Measurements from ENCODE around the gene ZNF385D. TPM values are rescaled to one million over a fixed set of nuclear protein-coding genes. Genes with fewer than 3 reads are reported as not detected.

Gene ZNF385D
- total RNA-seq, 2 experiments from 2014 or later: not detected

GRCh38 chr3:21691036-21691435 is 60.0 kb downstream of the ZNF385D start:
- DNase-seq: no peak
- no peak for ATAC-seq (ENCODE audit: low read depth)
- Mint-ChIP-seq H3K9me3 (peaks cover 5% of the 10 kb centered on the region), H3K36me3 (no peaks in the 10 kb centered on the region), H3K4me1 (no peaks in the 10 kb centered on the region), H3K4me3 (no peak overlapping the region), H3K27ac (no peak overlapping the region), H3K27me3 (no peaks in the 10 kb centered on the region)
- POLR2A ChIA-PET: no interaction called here

- Mint-ChIP-seq H3K4me3 (no peak overlapping the region), H3K36me3 (no peaks in the 10 kb centered on the region), H3K4me1 (no peaks in the 10 kb centered on the region), H3K27me3 (no peaks in the 10 kb centered on the region), H3K27ac (no peak overlapping the region), H3K9me3 (peaks cover 1% of the 10 kb centered on the region)
- DNase-seq (no peak), ATAC-seq (ENCODE audit: low read depth) (no peak)
- POLR2A ChIA-PET: no interaction called here
Observed at GRCh38 chr3:21682206-21682605, 68.8 kb downstream of the ZNF385D start.

- H3K36me3 Mint-ChIP-seq: no peaks in the 10 kb centered on the region
- H3K27ac Mint-ChIP-seq: no peak overlapping the region
- POLR2A ChIA-PET: no interaction called here
- H3K4me3 Mint-ChIP-seq: no peak overlapping the region
- H3K27me3 Mint-ChIP-seq: no peaks in the 10 kb centered on the region
- ATAC-seq (ENCODE audit: low read depth) (no peak), DNase-seq (no peak)
- H3K4me1 Mint-ChIP-seq: no peaks in the 10 kb centered on the region
- no peaks in the 10 kb centered on the region for H3K9me3 Mint-ChIP-seq
Observed at GRCh38 chr3:21673393-21673792, 77.6 kb downstream of the ZNF385D start.

- Mint-ChIP-seq H3K27ac (no peak overlapping the region), H3K4me3 (no peak overlapping the region), H3K4me1 (no peaks in the 10 kb centered on the region), H3K9me3 (no peaks in the 10 kb centered on the region), H3K36me3 (no peaks in the 10 kb centered on the region), H3K27me3 (no peaks in the 10 kb centered on the region)
- ATAC-seq (ENCODE audit: low read depth) (no peak), DNase-seq (no peak)
- POLR2A ChIA-PET: no interaction called here
Observed at GRCh38 chr3:21672303-21672702, 78.7 kb downstream of the ZNF385D start.

- DNase-seq (no peak), ATAC-seq (ENCODE audit: low read depth) (no peak)
- H3K36me3 Mint-ChIP-seq: no peaks in the 10 kb centered on the region
- POLR2A ChIA-PET: no interaction called here
- no peaks in the 10 kb centered on the region for H3K9me3 Mint-ChIP-seq
- no peak overlapping the region for H3K4me3 Mint-ChIP-seq
- H3K4me1 Mint-ChIP-seq: no peaks in the 10 kb centered on the region
- H3K27me3 Mint-ChIP-seq: no peaks in the 10 kb centered on the region
- no peak overlapping the region for H3K27ac Mint-ChIP-seq
Observed at GRCh38 chr3:21670386-21670785, 80.6 kb downstream of the ZNF385D start.

GRCh38 chr3:21668012-21668411 is 83.0 kb downstream of the ZNF385D start:
- H3K27me3 Mint-ChIP-seq: no peaks in the 10 kb centered on the region
- no peak for DNase-seq
- ATAC-seq (ENCODE audit: low read depth): no peak
- no peaks in the 10 kb centered on the region for H3K9me3 Mint-ChIP-seq
- H3K4me3 Mint-ChIP-seq: no peak overlapping the region
- no peaks in the 10 kb centered on the region for H3K36me3 Mint-ChIP-seq
- no peaks in the 10 kb centered on the region for H3K4me1 Mint-ChIP-seq
- no peak overlapping the region for H3K27ac Mint-ChIP-seq
- POLR2A ChIA-PET: no interaction called here

- Mint-ChIP-seq H3K27ac (no peak overlapping the region), H3K4me3 (no peak overlapping the region), H3K9me3 (no peaks in the 10 kb centered on the region), H3K36me3 (no peaks in the 10 kb centered on the region), H3K4me1 (no peaks in the 10 kb centered on the region), H3K27me3 (no peaks in the 10 kb centered on the region)
- ATAC-seq (ENCODE audit: low read depth) (no peak), DNase-seq (no peak)
- POLR2A ChIA-PET: no interaction called here
Observed at GRCh38 chr3:21665444-21666100, 85.4 kb downstream of the ZNF385D start.

- no peak for ATAC-seq (ENCODE audit: low read depth)
- Mint-ChIP-seq H3K27me3 (no peaks in the 10 kb centered on the region), H3K9me3 (no peaks in the 10 kb centered on the region), H3K36me3 (no peaks in the 10 kb centered on the region), H3K27ac (no peak overlapping the region), H3K4me3 (no peak overlapping the region), H3K4me1 (no peaks in the 10 kb centered on the region)
- no peak for DNase-seq
- POLR2A ChIA-PET: no interaction called here
Observed at GRCh38 chr3:21664996-21665395, 86.0 kb downstream of the ZNF385D start.

- POLR2A ChIA-PET: no interaction called here
- H3K36me3 Mint-ChIP-seq: no peaks in the 10 kb centered on the region
- DNase-seq (no peak), ATAC-seq (ENCODE audit: low read depth) (no peak)
- H3K27me3 Mint-ChIP-seq: no peaks in the 10 kb centered on the region
- H3K27ac Mint-ChIP-seq: no peak overlapping the region
- H3K4me1 Mint-ChIP-seq: no peaks in the 10 kb centered on the region
- H3K4me3 Mint-ChIP-seq: no peak overlapping the region
- H3K9me3 Mint-ChIP-seq: peaks cover 2% of the 10 kb centered on the region
Observed at GRCh38 chr3:21662403-21662802, 88.6 kb downstream of the ZNF385D start.

- no peak overlapping the region for H3K4me3 Mint-ChIP-seq
- H3K4me1 Mint-ChIP-seq: no peaks in the 10 kb centered on the region
- H3K36me3 Mint-ChIP-seq: no peaks in the 10 kb centered on the region
- POLR2A ChIA-PET: no interaction called here
- H3K9me3 Mint-ChIP-seq: peaks cover 2% of the 10 kb centered on the region
- no peaks in the 10 kb centered on the region for H3K27me3 Mint-ChIP-seq
- DNase-seq (no peak), ATAC-seq (ENCODE audit: low read depth) (no peak)
- H3K27ac Mint-ChIP-seq: no peak overlapping the region
Observed at GRCh38 chr3:21654662-21655061, 96.3 kb downstream of the ZNF385D start.

- ATAC-seq (ENCODE audit: low read depth) (no peak), DNase-seq (no peak)
- Mint-ChIP-seq H3K4me1 (no peaks in the 10 kb centered on the region), H3K4me3 (no peak overlapping the region), H3K9me3 (peaks cover 2% of the 10 kb centered on the region), H3K36me3 (no peaks in the 10 kb centered on the region), H3K27ac (no peak overlapping the region), H3K27me3 (no peaks in the 10 kb centered on the region)
- POLR2A ChIA-PET: no interaction called here
Observed at GRCh38 chr3:21654241-21654640, 96.8 kb downstream of the ZNF385D start.

GRCh38 chr3:21649519-21649918 is 101.5 kb downstream of the ZNF385D start:
- Mint-ChIP-seq H3K4me3 (no peak overlapping the region), H3K9me3 (no peaks in the 10 kb centered on the region), H3K27me3 (no peaks in the 10 kb centered on the region), H3K4me1 (no peaks in the 10 kb centered on the region), H3K36me3 (no peaks in the 10 kb centered on the region), H3K27ac (no peak overlapping the region)
- ATAC-seq (ENCODE audit: low read depth): no peak
- no peak for DNase-seq
- POLR2A ChIA-PET: no interaction called here

GRCh38 chr3:21647961-21648360 is 103.0 kb downstream of the ZNF385D start:
- Mint-ChIP-seq H3K4me1 (no peaks in the 10 kb centered on the region), H3K27ac (no peak overlapping the region)

GRCh38 chr3:21645121-21645897 is 105.7 kb downstream of the ZNF385D start:
- no peak overlapping the region for H3K4me3 Mint-ChIP-seq
- H3K27ac Mint-ChIP-seq: no peak overlapping the region
- no peaks in the 10 kb centered on the region for H3K9me3 Mint-ChIP-seq
- ATAC-seq (ENCODE audit: low read depth) (no peak), DNase-seq (no peak)
- H3K36me3 Mint-ChIP-seq: no peaks in the 10 kb centered on the region
- H3K4me1 Mint-ChIP-seq: no peaks in the 10 kb centered on the region
- H3K27me3 Mint-ChIP-seq: no peaks in the 10 kb centered on the region
- POLR2A ChIA-PET: no interaction called here

More at GRCh38 chr3:21647961-21648360, 103.0 kb downstream of the ZNF385D start:
- H3K36me3 Mint-ChIP-seq: no peaks in the 10 kb centered on the region
- POLR2A ChIA-PET: no interaction called here
- H3K9me3 Mint-ChIP-seq: no peaks in the 10 kb centered on the region
- no peak overlapping the region for H3K4me3 Mint-ChIP-seq
- ATAC-seq (ENCODE audit: low read depth) (no peak), DNase-seq (no peak)
- no peaks in the 10 kb centered on the region for H3K27me3 Mint-ChIP-seq

All from activated naive CD8-positive, alpha-beta T cell treated with anti-CD3 and anti-CD28 coated beads, Interleukin-2, amount 10 ng/mL, durations not matched to agents 7 days and 5 days (primary cell).